Mesothelial cell of epicardium (in vitro differentiated cells): Measurements from ENCODE around the gene NOL9. TPM values are rescaled to one million over a fixed set of nuclear protein-coding genes. Genes with fewer than 3 reads are reported as not detected.

Experiments used
- DNase-seq, 2 experiments: peaks; one replicate each; pipeline ENCODE4 v3.0.0; 2021; ENCODE audit warnings: low spot score in 2 of 2; ENCODE audit not compliant: unreplicated experiment in 2 of 2
- H3K27ac Mint-ChIP-seq: 2 replicates; pipeline ENCODE4 v1.8.0; 2021; ENCODE audit warnings: mixed read lengths
- H3K27me3 Mint-ChIP-seq: 2 replicates; pipeline ENCODE4 v1.8.0; 2021; ENCODE audit warnings: low read depth, mixed read lengths
- H3K36me3 Mint-ChIP-seq: 2 replicates; pipeline ENCODE4 v1.8.0; 2021; ENCODE audit warnings: mixed read lengths
- H3K4me1 Mint-ChIP-seq: 2 replicates; pipeline ENCODE4 v1.8.0; 2021; ENCODE audit warnings: mixed read lengths
- H3K4me3 Mint-ChIP-seq: 2 replicates; pipeline ENCODE4 v1.8.0; 2021; ENCODE audit warnings: mild to moderate bottlenecking, moderate library complexity, mixed read lengths
- H3K9me3 Mint-ChIP-seq: 2 replicates; pipeline ENCODE4 v1.8.0; 2021; ENCODE audit warnings: mixed read lengths
- CTCF ChIP-seq: fragments of 200-600 bp; sonication (generic); IDR thresholded peaks from one replicate; pipeline ENCODE4 v1.5.0; 2021; ENCODE audit warnings: antibody characterized with exemption; ENCODE audit not compliant: unreplicated experiment
- total RNA-seq: library from RNA; stranded (reverse); gene quantifications from 3 replicates; pipeline ENCODE4 v1.2.1, GENCODE V29; 2021

The NOL9 gene
- total RNA-seq, 1 donor from 2014 or later: 44.4 TPM

- Mint-ChIP-seq H3K4me3 (no peak overlapping the region), H3K4me1 (no peaks in the 10 kb centered on the region), H3K27me3 (no peaks in the 10 kb centered on the region), H3K36me3 (peaks cover 11% of the 10 kb centered on the region), H3K9me3 (no peaks in the 10 kb centered on the region), H3K27ac (no peak overlapping the region)
- TF ChIP-seq CTCF: no peak
- no peak for DNase-seq
Measured at GRCh38 chr1:6473974-6474814, 80.1 kb downstream of the NOL9 start.

DNA sequence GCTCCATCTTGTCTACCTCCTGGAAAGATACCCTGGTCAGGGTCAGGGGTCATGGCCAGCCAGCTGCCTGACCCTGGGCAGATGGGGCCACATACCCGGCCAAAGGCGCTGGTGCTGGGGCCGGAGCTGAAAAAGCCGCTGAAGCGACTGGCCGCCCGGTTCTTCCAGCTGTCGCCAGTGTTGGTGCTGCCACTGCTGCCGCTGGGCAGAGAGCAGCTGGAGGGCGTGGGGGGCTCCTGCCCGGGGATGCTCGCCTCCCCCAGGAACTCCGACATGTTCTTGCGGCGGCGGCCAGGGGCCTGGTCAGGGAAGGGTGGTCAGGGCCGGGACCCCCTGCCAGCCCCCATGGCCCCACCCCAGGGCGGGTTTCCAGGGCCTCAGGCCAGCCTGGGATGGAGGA lies 81.2 kb downstream of the NOL9 start:
- Mint-ChIP-seq H3K27ac (no peak overlapping the region), H3K4me3 (no peak overlapping the region), H3K27me3 (no peaks in the 10 kb centered on the region), H3K36me3 (peaks cover 11% of the 10 kb centered on the region), H3K9me3 (no peaks in the 10 kb centered on the region), H3K4me1 (no peaks in the 10 kb centered on the region)
- TF ChIP-seq CTCF: no peak
- DNase-seq: no peak

DNA sequence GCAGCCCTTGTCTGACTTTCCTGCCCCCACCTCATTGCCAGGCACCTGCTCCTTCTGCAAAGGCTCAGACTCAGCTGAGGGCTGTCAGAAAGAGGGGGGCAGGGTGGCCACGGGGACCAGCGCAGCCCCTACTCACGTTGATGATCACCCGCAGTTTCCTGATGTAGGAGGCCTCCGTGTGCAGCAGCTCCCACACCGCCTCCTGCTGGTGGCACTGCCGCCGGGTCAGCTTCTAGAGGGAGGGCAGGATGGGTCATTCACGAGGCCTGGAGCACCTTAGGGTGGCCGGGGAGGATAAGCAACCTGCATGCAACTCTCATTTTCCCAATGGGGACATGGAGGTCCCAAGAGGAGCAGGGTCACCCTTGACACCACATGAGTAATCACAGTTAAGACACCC lies 81.9 kb downstream of the NOL9 start:
- no peak for DNase-seq
- Mint-ChIP-seq H3K9me3 (no peaks in the 10 kb centered on the region), H3K27ac (no peak overlapping the region), H3K4me1 (no peaks in the 10 kb centered on the region), H3K36me3 (peaks cover 14% of the 10 kb centered on the region), H3K27me3 (no peaks in the 10 kb centered on the region), H3K4me3 (no peak overlapping the region)
- no peak for TF ChIP-seq CTCF

DNA sequence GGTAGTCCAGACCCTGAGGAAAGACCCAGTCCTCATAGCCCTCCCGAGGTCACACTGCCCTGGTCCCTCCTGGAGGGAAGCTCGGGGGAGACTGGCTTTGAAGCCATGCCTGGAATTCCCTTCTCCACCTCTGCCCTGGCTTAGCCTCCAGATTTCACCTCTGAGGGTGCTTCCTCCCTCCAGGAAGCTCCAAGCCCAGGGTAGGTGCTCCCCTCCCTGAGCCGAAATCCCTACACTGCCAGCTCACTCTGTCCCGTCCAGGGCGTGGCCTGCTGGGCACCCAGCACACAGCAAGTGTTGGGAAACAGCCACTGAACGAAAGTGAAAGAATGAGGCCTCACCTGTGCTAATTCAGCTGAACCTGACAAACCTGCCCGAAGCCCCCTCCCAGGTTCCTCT lies 82.3 kb downstream of the NOL9 start:
- H3K4me3 Mint-ChIP-seq: no peak overlapping the region
- H3K4me1 Mint-ChIP-seq: no peaks in the 10 kb centered on the region
- peaks cover 13% of the 10 kb centered on the region for H3K36me3 Mint-ChIP-seq
- H3K27me3 Mint-ChIP-seq: no peaks in the 10 kb centered on the region
- DNase-seq: no peak
- no peak overlapping the region for H3K27ac Mint-ChIP-seq
- no peaks in the 10 kb centered on the region for H3K9me3 Mint-ChIP-seq
- TF ChIP-seq CTCF: no peak

Other genes with a start within 250 kb of the NOL9 start
- 17.4 to 21.3 TPM (median 20.3 TPM) in 3 replicates for gene ACOT7, start 160.7 kb downstream of the NOL9 start, total RNA-seq
- gene HES2, start 134.6 kb downstream of the NOL9 start, total RNA-seq: 0.90 to 1.1 TPM (median 0.98 TPM) in 3 replicates
- gene ESPN, start 129.7 kb downstream of the NOL9 start, total RNA-seq: 1.2 to 1.6 TPM (median 1.4 TPM) in 3 replicates
- 38.9 to 41.6 TPM (median 39.4 TPM) in 3 replicates for gene TNFRSF25, start 88.3 kb downstream of the NOL9 start, total RNA-seq
- 49.3 to 51.2 TPM (median 50.7 TPM) in 3 replicates for gene PLEKHG5, start 62.8 kb downstream of the NOL9 start, total RNA-seq
- gene TAS1R1, start 794 bp upstream of the NOL9 start, total RNA-seq: not detected in 3 replicates
- 33.6 to 41.5 TPM (median 33.8 TPM) in 3 replicates for gene ZBTB48, start 25.5 kb upstream of the NOL9 start, total RNA-seq
- gene KLHL21, start 48.4 kb upstream of the NOL9 start, total RNA-seq: 22.0 to 25.1 TPM (median 23.4 TPM) in 3 replicates
- gene PHF13, start 59.2 kb upstream of the NOL9 start, total RNA-seq: 33.7 to 35.0 TPM (median 34.0 TPM) in 3 replicates
- gene THAP3, start 70.4 kb upstream of the NOL9 start, total RNA-seq: 19.8 to 22.9 TPM (median 20.0 TPM) in 3 replicates
- 60.9 to 65.1 TPM (median 63.4 TPM) in 3 replicates for gene DNAJC11, start 147.3 kb upstream of the NOL9 start, total RNA-seq
- gene CAMTA1, start 230.9 kb upstream of the NOL9 start, total RNA-seq: 70.4 to 78.3 TPM (median 71.4 TPM) in 3 replicates